Stimulated activated CD4-positive, alpha-beta T cell treated with anti-CD3 and anti-CD28 coated beads, Interleukin-12 subunit alpha, Interleukin-12 subunit beta, amount 100 ng/mL, for 4 hours (primary cell): ENCODE results near the gene SPRR2D.
"Not testable (repeated sequence)": the region's sequence is repeated elsewhere in the genome, so short reads cannot be mapped to it uniquely, and the experiment has no call there.

ENCODE experiments used
- DNase-seq: peaks from one replicate; pipeline ENCODE4 v3.0.0-alpha.2; 2020

SPRR2D gene

DNA sequence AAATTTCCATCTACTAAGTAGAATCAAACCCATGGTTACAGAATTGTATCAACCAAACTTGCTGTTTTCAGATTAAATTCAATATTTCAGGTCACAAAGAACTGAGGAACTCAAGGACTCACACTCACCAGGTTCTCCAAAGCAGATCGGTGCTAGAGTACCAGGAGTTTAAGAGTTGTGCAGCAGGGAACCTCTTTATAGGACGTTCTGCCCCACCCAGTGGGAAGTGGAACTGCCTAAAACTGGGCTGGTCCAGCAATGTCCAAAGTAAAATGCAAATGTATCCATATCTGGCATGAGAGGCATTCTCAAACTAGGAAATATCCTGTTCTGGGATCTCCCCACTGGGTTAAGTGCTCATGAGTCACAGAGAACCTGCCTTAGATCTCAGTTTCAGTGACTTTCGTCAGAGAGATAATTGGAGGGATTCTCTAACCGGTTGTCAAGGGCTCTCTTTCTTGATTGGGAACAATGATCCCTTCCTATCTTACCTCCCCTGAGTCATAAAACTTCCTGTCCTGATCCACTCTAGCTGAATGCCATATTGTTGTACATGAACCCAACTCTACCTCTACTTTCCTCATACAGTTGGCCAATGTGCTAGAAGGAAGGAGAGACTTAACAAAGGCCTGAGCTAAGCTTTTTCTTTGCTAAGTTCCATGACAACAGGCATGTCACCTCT lies at the start of gene SPRR2D:
Gene SPRR2D (minus strand): TSS at position 171 of the 682 bp plus-strand sequence. CDS start 774 bp downstream, outside the sequence.
- DNase-seq: no peak

DNA sequence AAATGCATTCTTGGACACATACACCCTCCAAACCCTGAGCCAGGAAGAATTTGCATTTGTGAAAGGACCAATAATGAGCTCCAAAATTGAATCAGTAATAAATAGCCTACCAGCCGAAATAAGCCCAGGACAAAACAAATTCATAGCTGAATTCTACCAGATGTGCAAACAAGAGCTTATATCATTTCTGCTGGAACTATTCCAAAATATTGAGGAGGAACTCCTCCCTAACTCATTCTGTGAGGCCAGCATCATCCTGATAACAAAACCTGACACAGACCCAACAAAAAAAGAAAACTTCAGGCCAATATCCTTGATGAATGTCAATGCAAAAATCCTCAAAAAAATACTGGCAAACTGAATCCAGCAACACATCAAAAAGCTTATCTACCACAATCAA lies 46.7 kb upstream of the SPRR2D start:
- DNase-seq: no peak

DNA sequence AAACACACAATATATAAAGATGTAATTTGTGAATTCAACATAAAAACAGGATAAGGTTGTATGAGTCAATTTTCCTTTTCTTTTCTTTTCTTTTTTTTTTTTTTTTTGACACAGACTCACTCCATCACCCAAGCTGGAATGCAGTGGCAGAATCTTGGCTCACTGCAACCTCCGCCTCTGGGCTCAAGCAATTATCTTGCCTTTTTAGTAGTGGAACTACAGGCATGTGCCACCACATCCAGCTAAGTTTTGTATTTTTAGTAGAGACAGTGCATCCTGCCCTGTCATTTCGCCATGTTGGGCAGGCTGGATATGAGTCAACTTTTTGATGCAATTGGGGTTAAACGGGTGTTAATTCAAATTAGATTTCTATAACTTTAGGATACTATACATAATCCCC lies 40.8 kb upstream of the SPRR2D start:
- no peak for DNase-seq

DNA sequence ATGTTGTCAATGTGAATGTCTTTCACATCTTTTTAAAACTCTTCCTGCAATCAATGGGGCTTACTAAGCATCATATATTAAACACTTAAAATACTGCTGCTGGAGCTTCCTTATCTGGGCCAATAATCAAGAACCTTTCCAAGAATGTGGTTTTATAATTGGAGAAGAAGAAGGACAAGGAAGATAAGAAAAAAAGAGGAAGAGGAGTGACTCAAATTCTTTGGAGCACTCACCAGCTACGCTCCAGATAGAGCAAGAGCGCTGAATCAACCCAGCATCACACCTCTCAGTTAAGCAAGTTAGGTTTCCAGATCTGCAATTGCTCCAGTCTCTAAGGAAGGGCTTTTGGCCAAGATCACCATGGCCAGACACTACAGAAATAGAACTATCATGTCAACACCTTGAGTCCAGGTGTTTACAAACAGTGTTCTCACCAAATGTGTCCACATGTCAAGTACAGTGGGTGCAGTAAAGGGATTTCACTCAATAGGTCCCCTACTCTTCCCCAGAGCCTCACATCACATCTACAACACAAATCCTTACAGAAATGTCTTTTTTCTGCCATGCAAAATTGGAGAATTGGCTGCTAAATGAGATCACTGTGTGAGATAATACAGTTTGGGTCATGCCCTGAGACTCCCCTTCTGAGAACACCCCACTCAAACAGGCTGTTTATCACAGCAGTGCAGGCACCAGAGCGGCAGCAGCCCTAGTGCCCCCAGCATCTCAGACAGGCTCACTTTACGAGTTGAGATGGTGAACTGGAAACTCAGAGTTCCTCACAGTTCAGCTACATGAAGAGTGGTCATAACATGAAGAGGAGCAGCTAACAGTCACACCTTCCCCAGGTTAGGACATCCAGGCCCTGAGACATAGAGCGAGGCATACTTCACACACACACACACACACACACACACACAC lies 32.1 kb upstream of the SPRR2D start:
- no peak for DNase-seq

DNA sequence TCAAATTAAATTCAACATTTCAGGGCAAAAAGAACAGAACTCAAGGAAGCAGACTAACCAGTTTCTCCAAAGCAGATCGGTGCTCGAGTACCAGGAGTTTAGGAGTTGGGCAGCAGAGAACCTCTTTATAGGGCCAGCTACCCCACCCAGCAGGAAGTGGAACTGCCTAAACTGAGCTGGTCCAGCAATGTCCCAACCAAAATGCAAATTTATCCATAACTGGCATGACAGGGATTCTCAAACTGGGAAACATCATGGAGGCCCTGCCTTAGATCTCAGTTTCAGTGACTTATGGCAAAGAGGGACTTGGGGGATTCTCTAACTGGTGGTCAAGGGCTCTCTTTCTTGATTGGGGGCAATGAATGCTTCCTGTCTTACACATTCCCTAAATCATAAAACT lies 30.6 kb upstream of the SPRR2D start, which contains the start of gene SPRR2B:
Gene SPRR2B (minus strand): TSS at position 101 of the 400 bp plus-strand sequence. CDS start 772 bp downstream, outside the sequence.
- DNase-seq: no peak

DNA sequence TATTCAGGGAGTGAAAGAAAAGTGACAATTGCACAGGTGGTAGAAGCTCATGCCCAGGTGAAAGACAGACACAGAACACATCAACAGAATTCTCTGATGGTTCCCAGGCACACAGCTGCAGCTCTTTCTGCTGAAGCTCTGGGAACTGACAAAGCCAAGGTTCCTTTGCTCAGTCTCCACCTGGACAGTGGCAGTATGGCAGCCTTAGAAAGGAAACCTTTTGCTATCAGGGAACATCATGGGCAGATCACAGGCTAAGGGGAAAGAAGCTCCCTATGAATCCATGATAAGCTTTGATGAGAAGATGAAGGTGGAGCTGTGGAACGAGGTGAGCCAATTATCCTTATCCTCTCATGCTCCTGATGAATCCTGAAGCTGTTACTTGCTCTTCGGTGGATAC lies 29.3 kb upstream of the SPRR2D start:
- no peak for DNase-seq

DNA sequence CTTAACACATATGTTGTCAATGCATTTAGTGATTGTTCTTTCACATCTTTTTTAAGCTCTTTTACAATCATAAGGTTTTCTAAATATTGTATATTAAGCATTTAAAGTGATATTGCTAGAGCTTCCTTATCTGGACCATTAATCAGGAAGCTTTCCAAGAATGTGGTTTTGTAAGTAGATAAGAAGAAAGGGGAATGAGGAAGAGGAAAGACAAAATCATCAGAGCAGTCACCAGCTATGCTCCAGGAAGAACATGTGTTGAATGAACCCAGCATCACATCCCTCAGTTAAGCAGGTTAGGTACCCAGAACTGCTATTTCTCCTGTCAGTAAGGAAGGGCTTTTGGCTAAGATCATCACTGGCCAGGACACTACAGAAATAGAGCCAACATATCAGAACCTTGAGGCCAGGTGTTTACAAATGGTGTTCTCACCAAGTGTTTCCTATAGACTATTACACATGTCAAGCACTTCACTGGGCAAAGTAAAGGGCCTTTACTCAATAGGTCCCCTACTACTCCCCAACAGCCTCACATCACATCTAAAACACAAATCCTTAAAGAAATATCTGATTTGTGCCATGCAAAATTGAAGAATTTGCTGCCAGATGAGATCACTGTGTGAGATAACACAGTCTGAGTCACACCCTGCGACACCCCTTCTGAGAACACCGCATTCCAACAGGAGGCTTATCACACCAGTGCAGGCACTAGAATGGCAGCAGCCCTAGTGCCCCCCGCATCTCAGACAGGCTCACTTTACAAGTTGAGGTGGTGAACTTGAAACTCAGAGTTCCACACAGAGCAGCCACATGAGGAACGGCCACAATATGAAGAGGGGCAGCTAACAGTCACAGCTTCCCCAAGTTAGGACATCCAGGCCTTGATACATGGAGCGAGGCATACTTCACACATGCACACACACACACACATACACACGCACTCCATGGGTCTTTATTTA lies 18.2 kb upstream of the SPRR2D start:
- no peak for DNase-seq

DNA sequence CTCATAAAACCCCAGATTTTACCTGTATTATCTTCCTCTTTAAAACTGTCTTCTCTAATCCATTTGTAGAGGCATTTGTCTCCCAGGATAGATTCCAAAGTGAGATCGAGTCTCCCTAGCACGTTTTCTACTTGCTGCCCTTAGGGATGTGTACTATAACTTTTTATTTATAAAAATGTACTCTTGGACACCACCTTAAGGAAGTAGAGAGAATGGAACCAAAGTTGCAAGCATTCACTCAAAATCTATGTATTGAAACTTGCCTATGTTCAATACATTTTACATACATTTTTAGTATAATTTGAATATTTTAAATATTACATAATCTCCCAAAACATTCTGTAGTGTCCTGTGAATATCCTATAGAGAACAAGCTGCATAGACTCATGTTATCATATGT lies 17.2 kb upstream of the SPRR2D start:
- no peak for DNase-seq

DNA sequence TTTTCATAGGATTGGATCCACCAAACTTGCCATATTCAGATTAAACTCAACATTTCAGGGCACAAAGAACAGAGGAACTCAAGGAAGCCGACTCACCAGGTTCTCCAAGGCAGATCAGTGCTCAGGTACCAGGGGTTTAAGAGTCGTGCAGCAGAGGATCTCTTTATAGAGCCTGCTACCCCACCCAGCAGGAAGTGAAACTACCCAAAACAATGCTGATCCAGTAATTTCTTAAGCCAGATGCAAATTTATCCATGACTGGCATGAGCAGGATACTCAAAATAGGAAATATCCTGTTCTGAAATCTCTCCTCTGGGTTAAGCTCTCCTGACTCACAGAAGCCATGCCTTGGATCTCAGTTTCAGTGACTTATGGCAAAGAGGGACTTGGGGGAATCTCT lies 16.5 kb upstream of the SPRR2D start, which contains the start of gene SPRR2A:
Gene SPRR2A (minus strand): TSS at position 138 of the 400 bp plus-strand sequence. CDS start 777 bp downstream, outside the sequence.
- no peak for DNase-seq

DNA sequence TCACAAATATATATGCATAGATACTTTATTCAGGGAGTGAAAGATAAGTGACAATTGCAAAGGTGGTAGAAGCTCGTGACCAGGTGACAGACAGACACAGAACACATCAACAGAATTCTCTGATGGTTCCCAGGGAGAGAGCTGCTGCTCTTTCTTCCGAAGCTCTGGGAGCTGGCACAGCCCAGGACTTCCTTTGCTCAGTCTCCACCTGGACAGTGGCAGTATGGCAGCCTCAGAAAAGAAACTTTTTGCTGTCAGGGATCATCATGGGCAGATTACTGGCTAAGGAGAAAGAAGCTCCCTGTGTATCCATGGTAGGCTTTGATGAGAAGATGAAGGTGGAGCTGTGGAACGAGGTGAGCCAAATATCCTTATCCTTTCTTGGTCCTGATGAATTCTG lies 15.2 kb upstream of the SPRR2D start:
- not testable (repeated sequence) for DNase-seq

DNA sequence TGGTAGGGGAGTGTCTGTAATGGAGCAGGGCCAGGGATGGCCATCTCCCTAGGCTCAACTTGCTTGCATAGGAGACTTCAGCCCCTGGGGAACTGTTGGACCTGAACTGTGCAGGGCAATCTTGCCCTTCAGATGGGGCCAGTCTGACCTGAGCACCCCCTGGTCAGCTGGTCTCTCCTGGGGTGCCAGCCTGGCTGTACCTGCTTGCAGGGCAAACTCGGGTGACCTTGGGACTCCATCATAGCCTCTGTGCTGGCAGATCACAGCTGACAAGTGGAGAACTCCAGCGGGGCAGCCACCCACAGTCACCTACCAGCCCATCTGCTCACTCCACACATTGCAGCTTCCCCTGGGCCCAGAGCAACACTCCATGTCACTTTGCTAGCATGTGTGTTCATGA lies 8.3 kb upstream of the SPRR2D start:
- DNase-seq: no peak

DNA sequence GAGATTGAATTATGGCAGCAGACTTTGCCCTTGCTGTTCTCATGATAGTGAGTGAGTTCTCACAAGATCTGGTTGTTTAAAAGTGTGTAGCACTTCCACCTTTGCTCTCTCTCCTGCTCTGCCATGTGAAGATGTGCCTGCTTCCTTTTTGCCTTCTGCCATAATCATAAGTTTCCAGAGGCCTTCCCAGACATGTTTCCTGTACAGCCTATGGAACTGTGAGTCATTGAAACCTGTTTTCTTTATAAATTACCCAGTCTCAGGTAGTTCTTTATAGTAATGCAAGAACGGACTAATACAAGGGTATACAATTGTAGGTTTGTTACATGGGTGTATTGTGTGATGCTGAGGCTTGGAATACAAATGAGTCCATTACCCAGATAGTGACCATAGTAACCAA lies 5.7 kb downstream of the SPRR2D start:
- no peak for DNase-seq

DNA sequence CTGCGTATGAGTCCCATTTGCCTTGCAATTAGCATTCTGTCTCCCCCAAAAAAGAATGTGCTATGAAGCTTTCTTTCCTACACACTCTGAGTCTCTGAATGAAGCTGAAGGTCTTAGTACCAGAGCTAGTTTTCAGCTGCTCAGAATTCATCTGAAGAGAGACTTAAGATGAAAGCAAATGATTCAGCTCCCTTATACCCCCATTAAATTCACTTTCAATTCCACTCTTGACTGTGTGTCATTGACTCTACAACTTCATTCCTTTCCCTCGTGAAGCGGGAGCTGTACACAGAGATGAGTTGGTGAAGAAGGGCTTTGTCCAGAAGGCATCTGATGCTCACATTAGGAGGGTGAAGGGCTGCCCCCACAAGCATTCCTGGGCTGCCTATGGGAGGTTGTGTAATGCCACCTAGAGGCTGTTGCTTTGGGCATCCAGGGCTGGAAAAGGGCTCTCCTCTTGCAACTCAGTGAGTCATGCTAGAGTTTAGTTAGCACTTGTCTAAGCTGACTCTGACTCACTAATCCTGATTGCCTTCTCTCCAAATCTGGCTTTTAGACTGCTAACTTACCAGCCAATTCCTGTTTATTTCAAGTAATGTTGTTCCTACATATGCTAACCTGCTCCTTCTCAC lies 8.1 kb downstream of the SPRR2D start:
- no peak for DNase-seq

DNA sequence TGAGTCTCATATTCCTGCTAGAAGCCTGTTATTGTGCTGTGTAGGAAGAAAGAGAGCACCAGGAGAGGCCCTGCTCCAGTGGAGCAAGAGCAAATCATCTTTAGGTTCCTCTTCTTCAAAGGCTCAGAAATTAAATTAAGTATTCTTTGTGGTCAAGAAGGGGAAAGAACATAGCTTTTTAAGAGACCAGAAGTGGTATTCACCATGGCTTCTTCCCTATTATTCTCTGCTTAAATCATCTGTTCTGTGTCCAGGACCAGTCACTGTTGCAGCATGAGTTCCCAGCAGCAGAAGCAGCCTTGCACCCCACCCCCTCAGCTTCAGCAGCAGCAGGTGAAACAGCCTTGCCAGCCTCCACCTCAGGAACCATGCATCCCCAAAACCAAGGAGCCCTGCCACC lies 8.8 kb downstream of the SPRR2D start:
- no peak for DNase-seq

DNA sequence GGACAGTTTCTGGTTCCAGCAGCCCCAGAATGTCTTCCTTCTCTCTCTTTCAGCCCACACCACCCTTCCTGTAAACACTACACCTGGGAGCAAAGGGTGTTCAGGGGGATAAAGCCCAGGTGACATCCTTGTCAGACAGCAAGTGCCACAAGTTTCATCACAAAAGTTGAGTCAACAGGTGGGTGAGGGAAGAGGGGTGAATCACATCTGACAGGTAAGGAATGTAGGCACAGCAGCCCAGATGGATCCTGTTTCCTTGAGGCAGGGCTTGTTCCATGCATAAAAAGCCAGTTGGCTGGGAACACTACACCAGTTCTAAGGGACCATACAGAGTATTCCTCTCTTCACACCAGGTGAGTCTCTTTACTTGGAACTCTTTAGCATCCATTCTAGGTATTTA lies 10.0 kb downstream of the SPRR2D start, which contains the start of gene SPRR1B:
Gene SPRR1B (plus strand): TSS at position 309 of the 400 bp plus-strand sequence. CDS start 1,143 bp downstream, outside the sequence.
- DNase-seq: no peak

DNA sequence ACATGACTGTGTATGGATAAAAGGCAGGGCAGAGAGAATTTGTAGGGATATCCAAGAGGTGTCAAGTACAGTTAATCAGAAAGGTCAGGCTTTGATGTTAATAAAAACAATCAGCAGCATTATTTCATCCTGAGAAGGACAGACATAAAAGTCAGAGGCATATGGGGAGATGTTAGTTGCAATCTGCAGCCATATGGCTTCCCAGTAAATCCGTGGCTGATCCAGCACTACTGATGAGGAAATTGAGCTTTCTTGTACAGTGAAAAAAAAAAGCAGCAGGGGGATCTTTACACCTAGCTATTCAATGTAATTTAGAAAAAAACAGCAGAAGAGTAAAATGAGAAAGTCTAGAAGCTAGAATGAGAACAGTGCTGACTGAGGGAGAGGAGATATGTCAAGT lies 12.2 kb downstream of the SPRR2D start:
- DNase-seq: no peak

DNA sequence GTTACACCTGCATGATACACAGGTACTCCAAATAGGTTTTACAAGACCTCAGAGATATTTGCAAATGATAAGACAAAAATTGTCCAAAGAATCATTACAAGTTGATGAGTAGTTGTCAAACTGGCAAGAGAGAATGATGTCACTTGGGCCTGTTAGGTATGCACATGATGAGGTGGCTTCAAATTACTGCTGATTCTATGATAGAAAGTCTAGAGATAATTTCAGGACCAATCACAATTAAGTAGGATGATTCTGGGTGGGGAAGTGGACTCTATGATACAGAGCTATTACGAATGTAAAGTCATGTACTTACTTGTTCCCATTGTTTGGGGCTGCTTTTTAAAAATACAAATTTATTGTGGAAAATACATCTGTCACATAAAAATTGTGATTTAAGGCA lies 15.1 kb downstream of the SPRR2D start:
- DNase-seq: no peak

DNA sequence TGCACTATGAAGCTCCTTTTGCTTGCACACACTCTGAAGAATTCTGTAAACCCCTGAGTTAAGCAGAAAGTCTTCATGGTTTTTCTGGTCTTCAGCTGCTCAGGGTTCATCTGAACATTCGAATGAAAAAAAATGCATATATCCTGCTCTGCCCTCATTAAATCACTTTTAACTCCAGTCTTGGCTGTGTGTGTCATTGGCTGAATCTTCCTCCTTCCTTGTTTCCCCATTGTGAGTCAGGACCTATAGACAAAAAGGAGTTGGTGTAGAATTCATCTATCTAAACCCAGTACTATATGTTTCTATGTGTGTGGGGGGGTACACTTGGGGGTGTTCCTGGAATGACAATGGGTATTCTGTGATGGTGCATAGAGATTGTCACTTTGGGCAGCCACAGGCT lies 16.5 kb downstream of the SPRR2D start:
- no peak for DNase-seq

DNA sequence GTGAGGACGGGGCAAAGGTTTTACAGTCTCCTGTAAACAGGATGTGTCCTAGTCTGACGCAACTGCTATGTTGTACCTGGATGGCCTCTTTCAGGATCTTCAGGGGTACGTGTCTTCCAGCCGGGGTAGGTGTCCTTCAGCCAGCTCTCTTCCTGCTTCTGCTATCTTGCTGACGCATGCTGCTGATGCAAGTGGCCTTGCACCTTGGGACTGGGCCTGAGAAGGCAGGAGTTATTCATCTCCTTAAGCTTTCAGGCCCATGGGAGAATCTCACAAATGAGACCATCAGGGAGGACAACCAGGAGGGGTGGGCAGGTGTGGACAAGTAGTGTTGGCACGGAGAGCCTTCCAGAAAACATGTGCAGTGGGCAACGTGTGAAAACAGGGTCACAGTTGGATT lies 17.8 kb downstream of the SPRR2D start:
- no peak for DNase-seq

DNA sequence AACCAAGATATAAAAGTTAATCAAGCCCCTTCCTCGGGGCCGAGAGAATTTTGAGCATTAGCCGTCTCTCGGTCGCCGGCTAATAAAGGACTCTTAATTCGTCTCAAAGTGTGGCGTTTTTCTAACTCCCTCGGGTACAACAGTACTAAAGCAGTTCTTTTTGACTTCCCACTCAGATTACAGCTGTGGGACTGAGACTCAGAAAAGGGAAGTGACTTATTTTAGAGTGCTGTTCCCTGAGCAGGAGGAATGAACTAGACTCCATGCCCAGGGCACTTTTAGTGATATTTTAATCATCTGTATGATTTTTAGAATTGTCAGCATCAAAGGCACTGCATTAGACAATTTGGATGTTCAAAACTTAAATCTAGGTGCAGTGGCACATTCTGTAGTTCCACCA lies 18.6 kb downstream of the SPRR2D start:
- not testable (repeated sequence) for DNase-seq

DNA sequence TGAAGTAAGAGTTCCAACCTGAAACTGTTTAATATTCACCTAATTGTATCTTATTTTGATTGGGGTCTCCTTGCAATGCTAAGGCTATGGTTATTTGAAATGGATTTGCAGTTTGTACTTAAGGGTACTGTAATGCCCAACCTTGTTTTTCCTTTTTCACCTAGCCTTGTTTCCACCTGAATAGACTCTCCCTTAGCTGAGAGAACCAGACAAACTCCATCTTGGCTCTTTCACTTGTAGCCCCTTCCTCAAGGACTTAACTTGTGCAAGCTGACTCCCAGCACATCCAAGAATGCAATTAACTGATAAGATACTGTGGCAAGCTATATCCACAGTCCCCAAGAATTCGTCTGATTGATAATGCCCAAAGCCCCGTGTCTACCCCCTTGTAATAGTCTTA lies 19.1 kb downstream of the SPRR2D start:
- DNase-seq: not testable (repeated sequence)

DNA sequence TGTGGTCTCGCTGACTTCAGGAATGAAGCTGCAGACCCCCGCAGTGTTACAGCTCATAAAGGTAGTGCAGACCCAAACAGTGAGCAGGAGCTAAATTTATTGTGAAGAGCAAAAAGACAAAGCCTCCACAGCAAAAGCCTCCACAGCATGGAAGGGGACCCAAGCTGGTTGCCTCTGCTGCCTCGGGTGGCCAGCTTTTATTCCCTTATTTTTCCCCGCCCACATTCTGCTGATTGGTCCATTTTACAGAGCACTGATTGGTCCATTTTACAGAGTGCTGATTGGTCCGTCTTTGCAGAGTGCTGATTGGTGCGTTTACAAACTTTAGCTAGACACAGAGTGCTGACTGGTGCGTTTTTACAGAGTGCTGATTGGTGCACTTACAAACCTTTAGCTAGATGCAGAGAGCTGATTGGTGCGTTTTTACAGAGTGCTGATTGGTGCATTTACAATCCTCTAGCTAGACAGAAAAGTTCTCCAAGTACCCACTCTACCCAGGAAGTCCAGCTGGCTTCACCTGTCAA lies 29.6 kb downstream of the SPRR2D start:
- DNase-seq: not testable (repeated sequence)
